Measurements from ENCODE around the gene RABAC1. TPM values are rescaled to one million over a fixed set of nuclear protein-coding genes. Genes with fewer than 3 reads are reported as not detected.

The RABAC1 gene
- total and polyA plus RNA-seq, 7 donors: 48.9 to 131 (median 65.3) TPM

DNA sequence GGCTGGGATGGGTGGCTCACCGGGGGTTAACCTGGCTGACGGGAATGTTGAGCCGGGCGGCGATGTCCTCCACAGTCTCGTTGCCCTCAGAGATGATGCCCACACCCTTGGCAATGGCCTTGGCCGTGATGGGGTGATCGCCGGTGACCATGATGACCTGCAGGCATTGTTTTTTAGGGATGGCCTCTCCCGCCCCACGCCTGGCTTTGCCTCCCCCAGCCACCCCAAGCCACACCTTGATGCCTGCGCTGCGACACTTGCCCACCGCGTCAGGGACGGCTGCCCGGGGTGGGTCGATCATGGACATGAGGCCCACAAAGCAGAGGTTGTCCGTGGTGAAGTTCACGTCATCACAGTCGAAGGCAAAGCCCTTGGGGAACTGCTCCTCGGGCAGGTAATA, 18.8 kb upstream of the RABAC1 start:
- Histone ChIP-seq H3K27me3 (ENCODE audit: insufficient read depth in 3 of 3, low read length in 2 of 3) (peaks cover 0 to 4% (median 4%) of the 10 kb centered on the region in 3 donors), H3K9me3 (no peaks in the 10 kb centered on the region), H3K4me1 (no peaks in the 10 kb centered on the region), H3K27ac (no peak overlapping the region), H3K36me3 (ENCODE audit: insufficient read depth in 1 of 2, low read depth in 1 of 2) (no peaks in the 10 kb centered on the region), H3K4me3 (no peak overlapping the region)
- intact Hi-C loops (cut with DNase I): no loop called here
- no peak for ATAC-seq
- TF ChIP-seq, protein P1, sequence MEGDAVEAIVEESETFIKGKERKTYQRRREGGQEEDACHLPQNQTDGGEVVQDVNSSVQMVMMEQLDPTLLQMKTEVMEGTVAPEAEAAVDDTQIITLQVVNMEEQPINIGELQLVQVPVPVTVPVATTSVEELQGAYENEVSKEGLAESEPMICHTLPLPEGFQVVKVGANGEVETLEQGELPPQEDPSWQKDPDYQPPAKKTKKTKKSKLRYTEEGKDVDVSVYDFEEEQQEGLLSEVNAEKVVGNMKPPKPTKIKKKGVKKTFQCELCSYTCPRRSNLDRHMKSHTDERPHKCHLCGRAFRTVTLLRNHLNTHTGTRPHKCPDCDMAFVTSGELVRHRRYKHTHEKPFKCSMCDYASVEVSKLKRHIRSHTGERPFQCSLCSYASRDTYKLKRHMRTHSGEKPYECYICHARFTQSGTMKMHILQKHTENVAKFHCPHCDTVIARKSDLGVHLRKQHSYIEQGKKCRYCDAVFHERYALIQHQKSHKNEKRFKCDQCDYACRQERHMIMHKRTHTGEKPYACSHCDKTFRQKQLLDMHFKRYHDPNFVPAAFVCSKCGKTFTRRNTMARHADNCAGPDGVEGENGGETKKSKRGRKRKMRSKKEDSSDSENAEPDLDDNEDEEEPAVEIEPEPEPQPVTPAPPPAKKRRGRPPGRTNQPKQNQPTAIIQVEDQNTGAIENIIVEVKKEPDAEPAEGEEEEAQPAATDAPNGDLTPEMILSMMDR (IDR thresholded peaks at IDR 0.05): no peak
- no peak for DNase-seq
- 77 to 80% (median 79%) methylated on average over 19 to 22 of the region's 22 CpGs for WGBS, 3 donors

DNA sequence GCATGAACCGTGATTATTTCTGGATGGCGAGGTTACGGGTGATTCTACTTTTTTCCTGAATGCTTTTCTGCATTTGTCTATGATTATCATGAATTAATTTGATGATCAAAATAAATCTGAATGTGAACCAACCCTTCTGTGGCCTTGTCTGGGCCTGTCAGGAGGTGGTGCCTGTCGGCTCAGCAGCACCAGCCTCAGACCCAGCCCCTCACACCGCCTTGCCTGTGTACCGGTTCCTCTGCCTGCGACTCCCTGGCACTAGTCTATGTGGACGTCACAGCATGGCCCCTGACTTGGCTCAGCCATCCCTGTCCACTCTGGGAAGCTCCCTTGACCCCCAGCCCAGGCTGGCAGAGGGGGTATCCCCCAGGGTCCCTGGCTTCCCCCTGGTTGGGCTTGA, 15.5 kb upstream of the RABAC1 start:
- ATAC-seq: no peak
- TF ChIP-seq, protein P1 (IDR thresholded peaks at IDR 0.05): no peak
- intact Hi-C loops (cut with DNase I): no loop called here
- Histone ChIP-seq H3K27me3 (ENCODE audit: insufficient read depth in 3 of 3, low read length in 2 of 3) (peaks cover 0 to 9% (median 4%) of the 10 kb centered on the region in 3 donors), H3K9me3 (no peaks in the 10 kb centered on the region), H3K36me3 (ENCODE audit: insufficient read depth in 1 of 2, low read depth in 1 of 2) (no peaks in the 10 kb centered on the region), H3K4me3 (no peak overlapping the region), H3K27ac (no peak overlapping the region), H3K4me1 (no peaks in the 10 kb centered on the region)
- 60 to 62% (median 61%) methylated on average over 8 of the region's 8 CpGs for WGBS, 3 donors
- DNase-seq: no peak

- intact Hi-C loops (cut with DNase I): no loop called here
- Histone ChIP-seq H3K27me3 (ENCODE audit: insufficient read depth in 3 of 3, low read length in 2 of 3) (peaks cover 0 to 13% (median 0%) of the 10 kb centered on the region in 3 donors), H3K36me3 (ENCODE audit: insufficient read depth in 1 of 2, low read depth in 1 of 2) (no peaks in the 10 kb centered on the region), H3K4me1 (no peaks in the 10 kb centered on the region), H3K4me3 (no peak overlapping the region), H3K9me3 (no peaks in the 10 kb centered on the region), H3K27ac (no peak overlapping the region)
- TF ChIP-seq, protein P1 (IDR thresholded peaks at IDR 0.05): no peak
- 50 to 59% (median 53%) methylated on average over 11 of the region's 11 CpGs for WGBS, 3 donors
- no peak for ATAC-seq
- no peak for DNase-seq
Observed at GRCh38 chr19:41971363-41971762, 12.2 kb upstream of the RABAC1 start.

DNA sequence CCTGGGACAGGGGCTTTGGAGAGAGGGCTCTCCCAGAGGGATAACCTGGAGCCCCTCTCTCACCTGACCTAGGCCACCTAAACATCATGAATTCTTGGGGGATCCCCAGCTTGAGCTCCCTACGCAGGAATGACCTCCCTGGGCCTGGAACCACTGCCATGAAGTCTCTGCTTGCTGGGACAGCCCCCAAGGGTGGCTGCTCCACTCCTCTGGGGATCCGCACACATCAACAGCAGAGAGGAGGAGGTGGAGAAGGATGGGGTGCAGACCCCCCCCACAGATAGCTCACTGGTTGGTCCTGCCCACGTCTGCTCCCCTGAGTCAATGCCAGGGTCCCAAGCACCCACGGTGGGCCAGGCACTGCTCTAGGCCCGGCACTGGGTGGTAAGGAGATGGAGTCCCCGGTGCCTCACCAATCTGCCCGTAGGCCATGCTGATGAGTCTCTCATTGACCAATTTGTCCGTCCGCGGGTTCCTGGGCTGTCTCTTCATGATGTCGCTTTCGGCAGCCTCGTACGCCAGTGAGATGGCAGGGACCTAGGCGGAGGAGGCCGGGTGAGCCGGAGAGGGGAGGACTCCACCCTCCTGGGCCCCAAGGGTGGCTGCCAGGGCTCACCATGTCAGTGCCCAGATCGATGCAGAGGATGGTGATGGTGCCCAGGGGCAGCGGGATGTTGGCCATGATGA, 10.8 kb upstream of the RABAC1 start:
- H3K27ac ChIP-seq: no peak overlapping the region
- intact Hi-C loops (cut with DNase I): no loop called here
- H3K9me3 ChIP-seq: no peaks in the 10 kb centered on the region
- peaks cover 0 to 19% (median 0%) of the 10 kb centered on the region in 3 donors for H3K27me3 ChIP-seq (ENCODE audit: insufficient read depth in 3 of 3, low read length in 2 of 3)
- H3K36me3 ChIP-seq (ENCODE audit: insufficient read depth in 1 of 2, low read depth in 1 of 2): no peaks in the 10 kb centered on the region
- DNase-seq (no peak), ATAC-seq (no peak)
- TF ChIP-seq, protein P1 (IDR thresholded peaks at IDR 0.05): no peak
- H3K4me3 ChIP-seq: no peak overlapping the region
- H3K4me1 ChIP-seq: no peaks in the 10 kb centered on the region
- WGBS, 3 donors: 88 to 91% (median 90%) methylated on average over 19 of the region's 19 CpGs

Measured in psoas muscle (tissue), 8 donors.